HepG2 (cell line): ENCODE results near the gene USP25. TPM values are rescaled to one million over a fixed set of nuclear protein-coding genes. Genes with fewer than 3 reads are reported as not detected.

Experiments
- ETV6 ChIP-seq: sonication (generic); formaldehyde crosslinking; conservative IDR thresholded peaks from 2 replicates; pipeline ENCODE4 v1.4.0; 2020; ENCODE audit warnings: missing genetic modification reagents
- LBX2 ChIP-seq: sonication (generic); formaldehyde crosslinking; IDR thresholded peaks from 2 replicates; pipeline ENCODE4 v1.5.0; 2020; ENCODE audit warnings: missing genetic modification reagents, mild to moderate bottlenecking, borderline replicate concordance
- MBNL3 ChIP-seq: fragments of 250-450 bp; sonication (Bioruptor Pico); conservative IDR thresholded peaks from 2 replicates; pipeline ENCODE4 v1.8.0; 2022; ENCODE audit warnings: mild to moderate bottlenecking, inconsistent platforms
- MIXL1 ChIP-seq: IDR thresholded peaks from 2 replicates; pipeline ENCODE4 v1.6.1; 2016
- NAIF1 ChIP-seq: sonication (generic); formaldehyde crosslinking; IDR thresholded peaks from 2 replicates; pipeline ENCODE4 v1.5.0; 2020; ENCODE audit warnings: mild to moderate bottlenecking, missing genetic modification reagents, borderline replicate concordance
- NFIC ChIP-seq: IDR thresholded peaks from 2 replicates; pipeline ENCODE4 v1.6.1; 2012; ENCODE audit warnings: mild to moderate bottlenecking, low read length, inconsistent platforms
- SUZ12 ChIP-seq: fragments of 150-350 bp; IDR thresholded peaks from 2 replicates; pipeline ENCODE4 v1.6.1; 2014; ENCODE audit warnings: low read depth, low read length
- TFDP1 ChIP-seq: IDR thresholded peaks from 2 replicates; pipeline ENCODE4 v1.6.1; 2016; ENCODE audit warnings: missing compliant biosample characterization, missing genetic modification reagents, borderline replicate concordance
- ZFX ChIP-seq: sonication (generic); formaldehyde crosslinking; IDR thresholded peaks from 2 replicates; pipeline ENCODE4 v1.4.0; 2020; ENCODE audit warnings: mild to moderate bottlenecking, low read depth, missing genetic modification reagents, moderate library complexity
- ZNF207 ChIP-seq: fragments of 450-650 bp; IDR thresholded peaks from 2 replicates; pipeline ENCODE4 v1.6.1; 2016; ENCODE audit warnings: antibody characterized with exemption, borderline replicate concordance
- ZNF296 ChIP-seq: sonication (generic); formaldehyde crosslinking; conservative IDR thresholded peaks from 2 replicates; pipeline ENCODE4 v1.5.0; 2020; ENCODE audit warnings: mild to moderate bottlenecking, missing genetic modification reagents
- ZNF652 ChIP-seq: IDR thresholded peaks from 2 replicates; pipeline ENCODE4 v1.6.1; 2016; ENCODE audit warnings: low read depth, borderline replicate concordance
- ZSCAN25 ChIP-seq: sonication (generic); formaldehyde crosslinking; IDR thresholded peaks from 2 replicates; pipeline ENCODE4 v1.8.0; 2022; ENCODE audit warnings: mild to moderate bottlenecking, missing genetic modification reagents
- polyA plus RNA-seq, 8 experiments: library from polyadenylated mRNA; depleted of rRNA in 3 of 8; stranded (reverse) in 7 of 8; unstranded in 1 of 8; fragments of >200 nt; fragmentation: Illumina TruSeq in 4 of 8; extraction: Trizol in 4 of 8; gene quantifications; 2 replicates each; pipeline versions ENCODE4 v1.2.1 to v1.2.3, GENCODE V29; 2011 to 2016; ENCODE audit warnings: low read depth in 4 of 8, missing spikeins in 1 of 8, mixed read lengths in 1 of 8; ENCODE audit not compliant: insufficient read depth in 1 of 8
- total RNA-seq, 5 experiments: library from RNA; depleted of rRNA; stranded (reverse); fragments of >200 nt; fragmentation: Illumina TruSeq; extraction: Trizol; gene quantifications; 2 replicates each; pipeline ENCODE4 v1.2.3, GENCODE V29; 2016; ENCODE audit warnings: low read depth in 1 of 5
- TF ChIP-seq, protein P1 (sequence below): sonication (generic); IDR thresholded peaks from 2 replicates; pipeline ENCODE4 v1.6.1; 2016; ENCODE audit warnings: low read depth, borderline replicate concordance
- TF ChIP-seq, protein P2 (sequence below): sonication (generic); formaldehyde crosslinking; IDR thresholded peaks from 2 replicates; pipeline ENCODE4 v1.4.0; 2020; ENCODE audit warnings: mild to moderate bottlenecking, missing genetic modification reagents
- TF ChIP-seq, protein P3 (sequence below): sonication (generic); formaldehyde crosslinking; IDR thresholded peaks from 2 replicates; pipeline ENCODE4 v1.9.0; 2021; ENCODE audit warnings: mild to moderate bottlenecking, missing genetic modification reagents
- TF ChIP-seq, protein P4 (sequence below): sonication (generic); formaldehyde crosslinking; IDR thresholded peaks from 2 replicates; pipeline ENCODE4 v1.4.0; 2020; ENCODE audit warnings: missing genetic modification reagents, low read depth, mild to moderate bottlenecking, borderline replicate concordance

The USP25 gene
- total and polyA plus RNA-seq, 2 of the 13 experiments (the other 11 are each of a cell fraction or from before 2014, with no cell fraction given): 12.4 to 26.3 TPM

GRCh38 chr21:15729674-15730483, at the start of gene USP25 (continued):
- no peak; the same call in 1 of the 2 replicates for TF ChIP-seq LBX2 (CRISPR knock-in tag)
- no peak for TF ChIP-seq NAIF1 (CRISPR knock-in tag)
- TF ChIP-seq ZSCAN25: no peak
- TF ChIP-seq ZNF207: no peak
- TF ChIP-seq ZFX (CRISPR knock-in tag): peak; percentile 76
- peak; percentile 52; the same call in 1 of the 2 replicates for TF ChIP-seq TFDP1 (CRISPR knock-in tag)
- no peak for TF ChIP-seq MBNL3 (CRISPR knock-in tag)
- TF ChIP-seq MIXL1: no peak
- no peak for TF ChIP-seq SUZ12
- TF ChIP-seq ZNF652 (CRISPR knock-in tag): no peak
- TF ChIP-seq, protein P1, sequence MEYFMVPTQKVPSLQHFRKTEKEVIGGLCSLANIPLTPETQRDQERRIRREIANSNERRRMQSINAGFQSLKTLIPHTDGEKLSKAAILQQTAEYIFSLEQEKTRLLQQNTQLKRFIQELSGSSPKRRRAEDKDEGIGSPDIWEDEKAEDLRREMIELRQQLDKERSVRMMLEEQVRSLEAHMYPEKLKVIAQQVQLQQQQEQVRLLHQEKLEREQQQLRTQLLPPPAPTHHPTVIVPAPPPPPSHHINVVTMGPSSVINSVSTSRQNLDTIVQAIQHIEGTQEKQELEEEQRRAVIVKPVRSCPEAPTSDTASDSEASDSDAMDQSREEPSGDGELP: no peak
- TF ChIP-seq, protein P2, sequence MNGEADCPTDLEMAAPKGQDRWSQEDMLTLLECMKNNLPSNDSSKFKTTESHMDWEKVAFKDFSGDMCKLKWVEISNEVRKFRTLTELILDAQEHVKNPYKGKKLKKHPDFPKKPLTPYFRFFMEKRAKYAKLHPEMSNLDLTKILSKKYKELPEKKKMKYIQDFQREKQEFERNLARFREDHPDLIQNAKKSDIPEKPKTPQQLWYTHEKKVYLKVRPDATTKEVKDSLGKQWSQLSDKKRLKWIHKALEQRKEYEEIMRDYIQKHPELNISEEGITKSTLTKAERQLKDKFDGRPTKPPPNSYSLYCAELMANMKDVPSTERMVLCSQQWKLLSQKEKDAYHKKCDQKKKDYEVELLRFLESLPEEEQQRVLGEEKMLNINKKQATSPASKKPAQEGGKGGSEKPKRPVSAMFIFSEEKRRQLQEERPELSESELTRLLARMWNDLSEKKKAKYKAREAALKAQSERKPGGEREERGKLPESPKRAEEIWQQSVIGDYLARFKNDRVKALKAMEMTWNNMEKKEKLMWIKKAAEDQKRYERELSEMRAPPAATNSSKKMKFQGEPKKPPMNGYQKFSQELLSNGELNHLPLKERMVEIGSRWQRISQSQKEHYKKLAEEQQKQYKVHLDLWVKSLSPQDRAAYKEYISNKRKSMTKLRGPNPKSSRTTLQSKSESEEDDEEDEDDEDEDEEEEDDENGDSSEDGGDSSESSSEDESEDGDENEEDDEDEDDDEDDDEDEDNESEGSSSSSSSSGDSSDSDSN (CRISPR knock-in tag): peak; percentile 79; the same call in 1 of the 2 replicates
- TF ChIP-seq, protein P3, sequence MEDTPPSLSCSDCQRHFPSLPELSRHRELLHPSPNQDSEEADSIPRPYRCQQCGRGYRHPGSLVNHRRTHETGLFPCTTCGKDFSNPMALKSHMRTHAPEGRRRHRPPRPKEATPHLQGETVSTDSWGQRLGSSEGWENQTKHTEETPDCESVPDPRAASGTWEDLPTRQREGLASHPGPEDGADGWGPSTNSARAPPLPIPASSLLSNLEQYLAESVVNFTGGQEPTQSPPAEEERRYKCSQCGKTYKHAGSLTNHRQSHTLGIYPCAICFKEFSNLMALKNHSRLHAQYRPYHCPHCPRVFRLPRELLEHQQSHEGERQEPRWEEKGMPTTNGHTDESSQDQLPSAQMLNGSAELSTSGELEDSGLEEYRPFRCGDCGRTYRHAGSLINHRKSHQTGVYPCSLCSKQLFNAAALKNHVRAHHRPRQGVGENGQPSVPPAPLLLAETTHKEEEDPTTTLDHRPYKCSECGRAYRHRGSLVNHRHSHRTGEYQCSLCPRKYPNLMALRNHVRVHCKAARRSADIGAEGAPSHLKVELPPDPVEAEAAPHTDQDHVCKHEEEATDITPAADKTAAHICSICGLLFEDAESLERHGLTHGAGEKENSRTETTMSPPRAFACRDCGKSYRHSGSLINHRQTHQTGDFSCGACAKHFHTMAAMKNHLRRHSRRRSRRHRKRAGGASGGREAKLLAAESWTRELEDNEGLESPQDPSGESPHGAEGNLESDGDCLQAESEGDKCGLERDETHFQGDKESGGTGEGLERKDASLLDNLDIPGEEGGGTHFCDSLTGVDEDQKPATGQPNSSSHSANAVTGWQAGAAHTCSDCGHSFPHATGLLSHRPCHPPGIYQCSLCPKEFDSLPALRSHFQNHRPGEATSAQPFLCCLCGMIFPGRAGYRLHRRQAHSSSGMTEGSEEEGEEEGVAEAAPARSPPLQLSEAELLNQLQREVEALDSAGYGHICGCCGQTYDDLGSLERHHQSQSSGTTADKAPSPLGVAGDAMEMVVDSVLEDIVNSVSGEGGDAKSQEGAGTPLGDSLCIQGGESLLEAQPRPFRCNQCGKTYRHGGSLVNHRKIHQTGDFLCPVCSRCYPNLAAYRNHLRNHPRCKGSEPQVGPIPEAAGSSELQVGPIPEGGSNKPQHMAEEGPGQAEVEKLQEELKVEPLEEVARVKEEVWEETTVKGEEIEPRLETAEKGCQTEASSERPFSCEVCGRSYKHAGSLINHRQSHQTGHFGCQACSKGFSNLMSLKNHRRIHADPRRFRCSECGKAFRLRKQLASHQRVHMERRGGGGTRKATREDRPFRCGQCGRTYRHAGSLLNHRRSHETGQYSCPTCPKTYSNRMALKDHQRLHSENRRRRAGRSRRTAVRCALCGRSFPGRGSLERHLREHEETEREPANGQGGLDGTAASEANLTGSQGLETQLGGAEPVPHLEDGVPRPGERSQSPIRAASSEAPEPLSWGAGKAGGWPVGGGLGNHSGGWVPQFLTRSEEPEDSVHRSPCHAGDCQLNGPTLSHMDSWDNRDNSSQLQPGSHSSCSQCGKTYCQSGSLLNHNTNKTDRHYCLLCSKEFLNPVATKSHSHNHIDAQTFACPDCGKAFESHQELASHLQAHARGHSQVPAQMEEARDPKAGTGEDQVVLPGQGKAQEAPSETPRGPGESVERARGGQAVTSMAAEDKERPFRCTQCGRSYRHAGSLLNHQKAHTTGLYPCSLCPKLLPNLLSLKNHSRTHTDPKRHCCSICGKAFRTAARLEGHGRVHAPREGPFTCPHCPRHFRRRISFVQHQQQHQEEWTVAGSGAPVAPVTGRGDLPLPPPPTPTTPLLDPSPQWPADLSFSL (CRISPR knock-in tag): no peak
- TF ChIP-seq ZNF296 (CRISPR knock-in tag): no peak
- no peak for TF ChIP-seq NFIC
- no peak for TF ChIP-seq ETV6 (CRISPR knock-in tag)
- TF ChIP-seq, protein P4, sequence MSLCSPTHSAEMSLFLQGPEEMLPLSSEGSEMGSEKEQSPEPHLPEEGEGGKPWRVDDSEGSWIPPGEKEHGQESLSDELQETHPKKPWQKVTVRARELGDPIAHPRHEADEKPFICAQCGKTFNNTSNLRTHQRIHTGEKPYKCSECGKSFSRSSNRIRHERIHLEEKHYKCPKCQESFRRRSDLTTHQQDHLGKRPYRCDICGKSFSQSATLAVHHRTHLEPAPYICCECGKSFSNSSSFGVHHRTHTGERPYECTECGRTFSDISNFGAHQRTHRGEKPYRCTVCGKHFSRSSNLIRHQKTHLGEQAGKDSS (CRISPR knock-in tag): no peak
